NT2/D1 (cell line): ENCODE data around the gene TRIM14.

Experiments
- SUZ12 ChIP-seq: IDR thresholded peaks from 2 replicates; pipeline ENCODE4 v1.6.1; 2011; ENCODE audit not compliant: insufficient read length, insufficient read depth; ENCODE audit errors: extremely low read depth
- YY1 ChIP-seq: IDR thresholded peaks from 2 replicates; pipeline ENCODE4 v1.6.1; 2011; ENCODE audit not compliant: insufficient read length, insufficient read depth
- ZNF274 ChIP-seq: IDR thresholded peaks from 2 replicates; pipeline ENCODE4 v1.6.1; 2011; ENCODE audit warnings: mild to moderate bottlenecking, low read depth, low read length

GRCh38 chr9:98085058-98085457, 34.0 kb downstream of the TRIM14 start:
- no peak for TF ChIP-seq ZNF274
- TF ChIP-seq YY1: no peak
- no peak for TF ChIP-seq SUZ12
